GDM1 (cell line): ENCODE data around the gene TSBP1.
A peak's percentile ranks its signal among the peaks of the same experiment; 100 is the strongest.

Experiments
- DNase-seq: peaks from one replicate; lab custom pipeline; 2025; lab: John Stamatoyannopoulos, UW

Gene TSBP1, protein sequence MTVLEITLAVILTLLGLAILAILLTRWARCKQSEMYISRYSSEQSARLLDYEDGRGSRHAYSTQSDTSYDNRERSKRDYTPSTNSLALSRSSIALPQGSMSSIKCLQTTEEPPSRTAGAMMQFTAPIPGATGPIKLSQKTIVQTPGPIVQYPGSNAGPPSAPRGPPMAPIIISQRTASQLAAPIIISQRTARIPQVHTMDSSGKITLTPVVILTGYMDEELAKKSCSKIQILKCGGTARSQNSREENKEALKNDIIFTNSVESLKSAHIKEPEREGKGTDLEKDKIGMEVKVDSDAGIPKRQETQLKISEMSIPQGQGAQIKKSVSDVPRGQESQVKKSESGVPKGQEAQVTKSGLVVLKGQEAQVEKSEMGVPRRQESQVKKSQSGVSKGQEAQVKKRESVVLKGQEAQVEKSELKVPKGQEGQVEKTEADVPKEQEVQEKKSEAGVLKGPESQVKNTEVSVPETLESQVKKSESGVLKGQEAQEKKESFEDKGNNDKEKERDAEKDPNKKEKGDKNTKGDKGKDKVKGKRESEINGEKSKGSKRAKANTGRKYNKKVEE

DNA sequence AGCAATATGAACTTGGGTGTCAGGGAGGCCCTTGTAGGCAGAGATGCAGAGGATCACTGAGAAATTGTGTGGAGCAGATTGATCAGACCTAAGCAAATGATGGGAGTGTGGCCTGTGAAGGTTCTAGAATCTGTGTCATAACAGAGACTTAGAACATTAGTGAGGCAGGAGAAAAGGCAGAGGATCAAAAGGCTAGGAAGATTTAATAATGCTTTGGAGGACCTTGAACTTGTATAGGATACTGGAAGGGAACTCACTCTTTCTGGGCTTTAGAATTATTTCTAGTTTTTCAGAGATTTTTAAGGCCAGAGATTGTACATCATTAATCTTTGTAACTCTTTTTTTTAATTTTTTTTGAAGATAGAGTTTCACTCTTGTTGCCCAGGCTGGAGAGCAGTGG, at the start of gene TSBP1:
Gene TSBP1, minus strand, starts transcription at position 101 of the 400 bp plus-strand sequence. CDS start 197 bp downstream, outside the sequence.
- DNase-seq = no peak

DNA sequence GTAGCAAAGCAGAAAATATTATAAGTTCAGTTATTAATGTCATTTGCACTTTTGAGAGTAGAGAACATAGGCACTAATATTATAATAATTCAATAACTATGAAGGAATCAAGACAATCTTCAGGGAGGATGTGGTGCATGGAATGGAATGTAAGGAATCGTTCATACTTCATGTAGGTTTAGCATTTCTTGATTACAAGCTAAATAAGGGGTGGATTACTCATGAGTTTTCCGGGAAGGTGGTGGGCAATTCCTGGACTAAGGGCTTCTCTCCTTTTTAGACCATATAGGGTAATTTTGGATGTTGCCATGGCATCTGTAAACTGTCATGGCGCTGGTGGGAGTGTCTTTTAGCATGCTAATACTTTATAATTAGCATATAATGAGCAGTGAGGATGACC, 44.3 kb upstream of the TSBP1 start:
- DNase-seq = no peak

DNA sequence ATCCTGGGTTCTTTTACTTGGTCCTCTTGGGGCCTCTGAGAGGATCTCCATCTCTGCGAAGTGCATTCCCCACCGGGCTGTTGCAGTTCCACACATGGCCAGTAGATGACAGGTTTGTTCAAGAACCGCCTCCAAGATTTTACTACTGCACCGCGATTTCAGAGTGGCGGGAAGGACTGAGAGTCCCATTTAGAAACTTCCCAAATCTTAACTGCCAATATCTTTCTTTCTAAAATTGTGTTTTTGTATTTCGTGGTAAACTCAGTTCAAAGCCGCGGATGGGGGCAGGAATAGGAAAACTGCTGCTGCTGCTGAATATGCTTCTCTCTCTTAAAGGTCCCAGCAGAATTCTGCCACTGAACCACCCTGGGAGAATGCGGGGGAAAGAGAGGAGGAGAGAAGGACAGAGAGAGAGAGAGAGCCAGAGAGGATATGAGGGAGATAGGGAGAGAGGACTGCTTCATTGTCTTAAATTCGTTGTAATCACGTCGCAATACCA, 43.9 kb upstream of the TSBP1 start:
- DNase-seq = peak; percentile 56

DNA sequence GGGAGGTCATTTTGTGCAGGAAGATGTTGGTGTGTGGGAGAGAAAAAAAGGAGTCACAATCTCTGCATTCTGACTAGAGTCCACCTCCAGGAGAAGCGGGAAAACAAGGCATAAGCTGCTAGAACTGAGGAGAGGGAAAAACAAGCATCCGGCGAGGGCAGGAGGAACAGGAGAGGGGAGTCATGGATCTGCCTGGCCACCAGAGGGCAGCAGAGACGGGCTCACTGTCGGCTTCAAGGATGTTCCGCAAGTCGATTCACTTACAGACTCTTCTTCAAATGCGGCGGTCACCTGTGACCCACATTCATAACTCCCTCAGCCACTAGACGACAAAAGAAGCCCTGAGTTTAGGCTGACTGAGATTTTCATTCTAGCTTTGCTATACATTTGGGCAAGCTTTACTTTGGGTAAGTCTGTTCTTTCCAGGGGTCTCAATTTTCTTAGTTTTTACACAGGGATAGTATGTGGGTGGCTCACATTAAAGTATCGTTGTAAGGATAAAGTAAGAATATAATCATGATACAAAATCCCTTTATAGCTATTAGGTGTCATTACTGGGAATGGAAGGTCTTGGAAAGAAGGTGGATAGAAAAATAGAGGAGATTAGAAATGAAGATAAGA, 41.8 kb upstream of the TSBP1 start:
- peak; percentile 54 for DNase-seq

DNA sequence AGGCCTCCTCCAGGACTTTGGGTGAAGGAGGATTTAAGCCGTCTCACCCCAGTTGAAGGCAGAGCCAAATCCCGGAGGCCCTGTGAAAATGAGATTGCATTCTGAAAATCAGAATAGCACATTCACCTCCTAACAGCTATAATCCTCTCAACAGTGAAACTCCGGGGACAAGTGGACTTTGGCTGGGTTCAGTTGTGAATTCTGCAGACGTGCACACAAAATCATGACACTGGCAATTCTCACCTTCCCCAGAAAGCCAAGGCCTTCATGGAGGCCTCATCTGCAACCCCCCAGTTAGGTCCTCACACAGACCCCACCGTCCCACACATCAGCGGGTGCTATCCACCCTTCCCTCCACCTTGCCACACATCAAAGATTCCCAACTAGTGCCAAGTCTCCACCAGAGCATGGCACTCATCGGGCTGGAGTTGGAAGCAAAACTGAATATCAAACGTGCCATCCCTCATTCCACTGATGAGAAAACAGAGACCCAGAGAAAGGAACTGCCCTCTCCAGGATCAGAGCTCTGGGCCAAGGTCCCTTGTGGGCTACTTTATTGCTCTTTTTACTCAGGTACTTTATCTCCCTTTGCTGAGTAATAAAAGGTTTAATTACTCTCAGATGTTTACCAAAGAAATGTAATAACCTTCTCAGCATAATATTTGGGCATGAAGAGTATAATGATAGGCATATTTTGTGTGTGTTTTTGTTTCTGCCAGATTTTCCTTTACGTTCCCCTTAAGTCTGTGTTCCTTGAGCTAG, 40.0 kb upstream of the TSBP1 start:
- DNase-seq = no peak

DNA sequence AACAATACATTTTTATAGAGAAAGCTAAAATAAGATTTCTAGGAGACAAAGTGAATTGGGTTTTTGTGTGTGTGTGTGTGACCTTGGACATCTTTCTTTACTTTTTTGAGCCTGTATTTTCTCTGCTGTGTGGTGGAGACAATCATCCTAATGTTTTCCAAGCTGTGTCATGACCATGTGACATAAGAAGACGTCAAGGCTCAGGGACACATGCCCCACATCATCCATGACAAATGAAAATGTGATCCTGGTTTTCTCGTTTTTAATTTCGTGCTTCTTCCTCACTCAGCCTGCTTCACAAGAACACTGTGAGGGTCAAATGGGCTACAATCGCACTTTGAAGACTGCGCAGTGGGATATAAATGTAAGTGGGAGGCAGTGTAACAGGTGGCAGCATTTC, 39.2 kb upstream of the TSBP1 start:
- DNase-seq = no peak

DNA sequence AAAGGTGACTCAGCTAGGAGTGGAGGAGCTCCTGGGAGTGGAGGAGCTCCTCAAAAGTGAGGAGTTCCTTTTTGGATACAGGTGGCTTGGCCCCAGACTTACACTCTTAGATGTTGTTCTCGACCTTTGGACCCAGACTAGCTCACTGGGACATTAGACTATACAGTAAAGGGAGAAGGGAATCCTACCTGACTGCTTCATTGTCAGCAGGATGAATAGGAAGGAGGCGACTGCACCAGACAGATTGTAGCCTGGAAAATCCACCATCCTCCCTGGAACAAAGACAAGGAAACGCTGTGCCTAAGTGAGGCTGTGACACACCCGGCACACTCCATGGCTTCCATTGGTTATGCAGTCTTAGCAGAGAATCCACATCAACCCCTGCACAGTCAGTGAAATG, 35.2 kb upstream of the TSBP1 start, which contains the start of gene BTNL2:
Gene BTNL2, minus strand, starts transcription at position 325 of the 400 bp plus-strand sequence. Its CDS starts 58 bp downstream, at position 267.
- DNase-seq = no peak

DNA sequence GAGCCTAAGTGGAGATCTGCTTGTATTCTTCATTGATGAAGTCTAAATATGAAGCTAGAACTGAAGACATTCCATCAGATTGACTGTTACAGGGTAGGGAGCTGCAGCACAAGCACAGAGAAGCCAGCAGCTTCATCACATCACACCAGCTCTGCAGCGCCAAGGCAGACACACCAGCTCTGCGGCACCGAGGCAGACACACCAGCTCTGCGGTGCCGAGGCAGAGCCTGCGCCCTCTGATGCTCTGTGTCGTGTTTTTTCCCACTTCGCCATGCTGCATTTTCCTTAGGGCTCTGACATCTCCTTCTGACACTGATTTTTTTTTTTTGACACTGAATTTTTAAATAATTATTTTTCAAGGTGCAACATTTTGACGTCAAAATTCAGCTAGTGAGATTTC, 34.5 kb upstream of the TSBP1 start:
- DNase-seq = no peak

DNA sequence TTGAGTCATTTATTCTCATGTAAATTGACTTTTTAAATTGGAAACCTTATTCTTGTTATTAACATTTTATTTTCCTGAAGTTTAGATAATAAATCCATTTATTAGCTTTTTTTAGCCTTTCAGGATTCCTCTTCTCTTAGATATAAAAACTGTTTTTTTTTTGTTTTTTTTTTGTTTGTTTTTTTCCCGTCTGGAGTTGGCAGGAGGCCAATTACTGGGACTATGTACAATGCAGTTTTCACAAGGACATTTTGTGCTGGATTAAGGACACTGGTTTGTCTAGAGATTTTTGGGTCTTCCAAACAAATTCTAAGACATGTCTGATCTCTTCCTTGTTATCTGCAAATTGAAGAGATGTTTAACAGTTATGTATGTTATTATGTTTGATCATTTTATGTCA, 34.0 kb upstream of the TSBP1 start:
- DNase-seq = no peak

DNA sequence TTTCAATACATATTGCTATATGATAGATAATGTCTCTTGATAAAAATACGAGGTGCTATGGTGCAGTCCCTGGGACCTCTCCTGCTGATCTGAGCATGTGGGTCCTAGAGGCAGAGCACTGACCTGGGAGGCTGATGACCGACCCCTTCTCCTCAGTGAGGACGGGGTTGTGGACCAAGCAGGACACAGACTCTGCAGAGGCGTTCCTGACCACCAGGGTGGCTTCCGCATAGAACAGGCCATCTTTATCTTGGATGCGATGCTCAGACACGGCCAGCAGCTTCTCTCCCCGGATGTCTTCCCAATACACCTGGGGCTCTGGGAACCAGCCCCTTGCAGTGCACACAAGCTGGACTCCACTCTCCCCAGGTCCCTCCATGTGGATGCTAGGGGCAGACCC, 31.1 kb upstream of the TSBP1 start:
- no peak for DNase-seq

DNA sequence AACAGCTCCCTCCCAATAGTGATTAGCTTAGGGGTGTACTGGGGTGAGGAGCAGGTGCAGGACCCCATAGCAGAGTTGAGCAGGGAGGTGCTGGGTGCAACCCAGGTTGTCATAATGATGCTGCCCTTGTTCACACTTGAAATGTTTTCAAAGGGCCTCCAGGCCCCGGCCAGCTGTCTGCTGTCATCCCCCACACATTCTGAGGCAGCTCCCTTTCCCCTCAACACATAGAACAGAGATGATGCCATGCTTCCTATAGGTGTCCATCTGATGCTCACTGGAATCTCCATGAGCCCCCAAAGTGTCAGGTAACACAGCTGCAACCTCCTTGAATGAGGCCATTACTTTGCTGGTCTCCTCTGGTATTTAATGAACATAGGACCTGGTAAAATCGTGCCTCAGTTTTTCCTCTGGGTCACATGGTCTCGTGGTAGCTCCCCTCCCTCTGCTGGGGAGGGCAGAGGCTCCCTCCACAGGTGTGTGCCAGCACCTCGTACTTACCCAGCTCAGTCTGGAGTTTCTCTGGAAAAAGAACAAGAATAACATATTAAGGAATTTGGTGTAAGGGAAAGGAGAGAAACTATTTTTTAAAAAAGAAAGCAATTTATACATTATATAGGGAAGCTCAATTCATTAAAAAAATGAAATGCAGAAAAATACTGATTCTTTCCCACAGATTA, 29.7 kb upstream of the TSBP1 start:
- no peak for DNase-seq

DNA sequence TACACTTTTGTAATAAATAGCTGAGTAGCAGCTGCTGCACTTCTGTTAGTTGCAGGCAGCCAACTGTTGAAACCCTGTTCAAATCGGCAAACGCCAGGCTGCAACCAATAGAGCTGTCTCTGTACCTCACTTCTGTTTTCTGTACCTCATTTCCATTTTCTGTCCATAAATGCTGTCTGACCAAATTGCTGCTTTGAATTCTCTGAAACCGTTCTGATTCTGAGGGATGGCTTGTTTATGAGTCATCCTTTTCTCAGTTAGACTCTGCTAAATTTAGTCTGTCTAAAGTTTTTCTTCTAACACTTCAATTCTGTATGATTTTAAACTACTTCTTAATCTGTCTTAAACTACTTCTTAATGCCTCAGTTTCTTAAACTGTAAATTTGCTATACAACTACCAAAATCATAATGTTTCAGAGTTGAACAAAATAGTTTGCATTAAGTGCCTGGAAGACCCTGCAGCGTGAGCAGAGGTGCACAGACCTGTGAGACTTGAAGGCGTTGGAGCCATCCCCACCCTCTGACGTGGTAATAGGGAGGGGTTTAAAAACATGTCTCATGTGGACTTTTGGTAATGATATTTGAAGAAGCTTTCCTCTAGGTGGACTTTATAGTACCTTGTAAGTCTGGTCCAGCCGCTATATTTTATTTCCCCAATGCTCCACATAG, 25.7 kb upstream of the TSBP1 start:
- DNase-seq = no peak

DNA sequence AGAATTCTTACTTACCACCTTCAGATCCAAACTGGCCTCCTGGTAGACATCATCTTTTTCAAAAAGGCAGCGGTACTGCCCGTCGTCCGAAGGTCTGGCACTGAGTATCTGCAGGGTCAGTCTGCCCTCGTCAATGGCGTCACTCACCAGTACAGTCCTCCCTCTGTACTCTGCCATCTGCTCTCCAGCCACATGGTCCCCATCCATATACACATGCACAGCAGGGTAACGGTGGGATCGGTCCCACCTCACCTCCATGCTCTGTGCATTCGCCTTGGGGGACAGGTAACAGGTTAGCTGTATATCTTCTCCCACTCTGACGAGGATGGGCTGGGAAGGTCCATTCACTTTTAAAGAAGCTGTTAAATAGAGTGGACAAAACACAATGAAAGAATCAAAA, 24.3 kb upstream of the TSBP1 start:
- DNase-seq = no peak

DNA sequence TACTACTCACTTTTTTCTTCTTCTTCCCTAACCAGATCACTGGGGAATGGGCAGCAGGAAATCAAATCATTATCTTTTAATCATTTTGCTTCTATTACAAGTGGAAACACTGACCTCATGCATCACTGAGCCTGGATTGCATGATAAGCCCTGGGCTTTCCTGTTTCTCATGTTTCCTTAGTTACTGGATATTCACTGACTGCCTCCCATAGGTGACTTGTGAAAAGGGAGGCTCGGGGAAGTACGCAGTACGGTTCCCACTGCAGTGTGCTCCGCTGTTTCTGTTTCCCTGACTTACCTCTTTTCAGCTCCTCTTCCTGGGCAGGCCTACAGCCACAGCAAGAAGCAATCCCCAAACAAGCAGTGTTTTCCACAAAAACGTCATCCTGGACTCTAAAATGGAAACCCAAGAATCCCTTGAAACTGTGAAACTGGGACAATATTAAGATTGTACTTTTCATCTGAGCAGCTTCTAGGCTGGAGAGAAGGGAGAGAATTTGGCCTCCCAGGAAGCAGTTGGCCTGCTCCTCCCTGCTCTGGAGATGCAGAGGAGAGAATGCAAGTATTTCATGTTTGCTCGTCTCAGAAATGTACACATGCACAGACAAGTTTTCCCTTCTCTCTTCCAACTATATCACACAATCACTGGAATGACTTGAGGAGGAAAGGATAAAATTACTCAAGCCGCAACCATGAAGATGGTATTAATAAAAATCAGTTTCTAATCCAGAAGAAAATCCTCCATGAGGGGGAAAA, 22.1 kb upstream of the TSBP1 start:
- DNase-seq = no peak

DNA sequence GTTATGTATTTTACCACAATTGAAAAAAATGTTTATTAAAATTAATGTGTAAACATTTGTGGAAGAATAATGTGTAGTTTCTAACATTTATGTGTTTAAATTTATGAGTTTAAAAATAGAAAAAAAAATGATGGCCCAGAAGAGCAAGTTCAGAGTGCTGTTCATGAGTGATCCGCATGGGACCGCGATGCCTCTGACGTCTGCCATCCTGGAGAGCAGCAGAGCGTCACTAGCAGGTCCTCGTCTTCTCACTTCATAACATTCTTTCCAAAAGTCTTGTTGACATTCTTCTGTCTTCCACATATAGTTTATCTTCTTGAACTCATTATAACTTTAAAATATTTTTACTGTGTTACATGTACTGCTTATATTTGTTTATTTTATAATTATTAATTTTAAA, 19.8 kb upstream of the TSBP1 start:
- DNase-seq = no peak

DNA sequence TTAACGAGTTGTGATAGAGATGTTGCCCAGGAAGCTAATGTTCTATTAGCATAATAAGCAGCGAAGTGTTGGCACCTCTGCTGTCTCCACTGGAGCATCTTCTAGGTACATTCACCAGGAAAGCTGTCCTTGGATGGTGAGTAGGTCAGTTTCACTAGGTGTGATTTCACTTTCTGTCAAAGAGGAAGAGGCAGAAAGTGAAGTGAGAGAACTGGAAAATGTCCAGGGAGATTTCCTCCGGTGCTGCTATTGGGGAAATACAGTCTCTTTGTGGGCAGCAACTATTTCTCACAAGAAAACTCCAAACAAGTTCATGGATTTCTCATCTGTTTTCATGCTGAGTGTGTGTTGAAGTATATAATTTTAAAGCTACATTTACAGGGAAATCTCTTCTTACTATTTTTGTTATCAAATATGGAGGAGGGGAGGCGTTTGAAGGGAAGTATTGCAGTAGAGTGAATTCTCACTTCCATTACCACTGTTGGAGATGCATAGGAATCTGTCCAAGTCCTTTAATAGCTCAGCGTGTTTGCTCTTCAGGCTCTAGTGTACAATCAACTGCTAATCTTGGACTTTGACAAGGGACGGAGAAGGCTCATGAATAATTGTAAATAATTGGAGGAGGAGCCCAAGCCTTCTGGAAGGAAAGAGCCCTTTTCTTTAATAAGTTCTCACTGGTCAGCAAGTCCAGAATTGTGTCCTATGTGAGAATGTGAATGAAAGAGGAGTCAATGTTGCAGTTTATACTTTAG, 16.1 kb upstream of the TSBP1 start:
- no peak for DNase-seq

DNA sequence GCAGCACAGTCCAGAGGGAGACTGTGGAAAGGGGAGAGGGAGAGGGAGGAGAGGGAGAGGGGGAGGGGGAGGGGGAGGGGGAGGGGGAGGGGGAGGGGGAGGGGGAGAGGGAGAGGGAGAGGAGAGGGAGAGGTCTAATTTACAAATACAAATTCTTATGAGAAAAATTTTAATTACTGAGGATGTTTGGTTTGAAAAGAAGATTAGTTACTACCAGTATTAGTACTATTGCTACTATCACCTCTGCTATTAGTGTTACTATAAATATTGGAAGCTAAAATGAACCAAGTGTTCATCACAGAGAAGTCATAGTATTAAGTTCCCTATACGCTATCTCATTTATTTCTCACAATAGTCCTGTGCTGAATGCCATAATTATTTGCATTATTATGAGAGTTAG, 14.3 kb upstream of the TSBP1 start:
- DNase-seq = no peak

DNA sequence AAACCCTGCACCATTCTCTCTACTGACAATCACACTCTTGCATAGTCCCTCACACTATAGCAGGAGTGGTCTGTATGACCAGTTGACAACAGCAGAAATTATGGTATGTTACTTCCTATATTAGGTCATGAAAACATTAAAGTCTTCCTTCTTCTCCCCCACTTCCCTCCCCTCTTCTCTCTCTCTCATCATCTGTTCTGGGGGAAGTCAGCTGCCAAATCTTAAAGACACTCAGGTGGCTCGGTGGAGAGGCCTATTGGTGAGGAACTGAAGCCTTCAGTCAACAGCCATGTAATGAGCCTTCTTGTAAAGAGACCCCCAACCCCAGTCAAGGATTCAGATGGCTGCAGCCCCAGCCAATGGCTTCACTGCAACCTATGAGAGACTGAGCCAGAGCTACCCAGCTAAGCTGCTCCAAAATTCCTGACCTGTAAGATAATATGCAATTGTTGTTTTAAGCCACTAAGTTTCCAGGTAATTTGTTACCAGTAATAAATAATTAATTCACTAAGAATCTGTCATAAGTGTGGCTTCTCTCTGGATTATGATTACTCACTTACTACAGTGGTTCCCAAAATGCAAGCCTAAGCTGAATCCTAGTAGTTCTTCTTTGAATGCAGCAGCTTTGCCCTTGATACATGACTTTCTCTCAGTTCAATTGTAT, 11.2 kb upstream of the TSBP1 start:
- no peak for DNase-seq

DNA sequence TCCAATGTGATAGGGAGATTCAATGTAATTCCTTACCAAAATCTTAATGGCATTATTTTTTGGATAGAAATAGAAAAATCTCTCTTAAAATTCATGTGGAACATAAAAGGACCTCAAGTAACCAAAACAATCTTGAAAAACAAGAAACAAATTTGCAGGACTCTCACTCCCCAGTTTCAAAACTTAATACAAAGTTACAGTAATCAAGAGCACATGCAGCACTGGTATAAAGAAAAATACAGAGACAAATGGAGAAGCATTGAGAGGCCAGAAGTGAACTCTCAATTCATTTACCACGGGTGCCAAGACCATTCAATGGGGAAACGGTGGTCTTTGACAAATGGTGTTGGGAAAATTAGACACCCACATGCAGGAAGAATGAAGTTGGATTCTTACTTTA, 7.8 kb upstream of the TSBP1 start:
- no peak for DNase-seq
